Trophoblast cell (in vitro differentiated cells and primary cell): ENCODE measurements around the gene CPED1.
A peak's percentile ranks its signal among the peaks of the same experiment; 100 is the strongest.
"Not testable (repeated sequence)": the region's sequence is repeated elsewhere in the genome, so short reads cannot be mapped to it uniquely, and the experiment has no call there.

ENCODE experiments used
- DNase-seq, 2 donors: peaks; one replicate each; pipeline ENCODE4 v3.0.0-alpha.2; 2016
- H2AFZ ChIP-seq: 2 replicates; pipeline ENCODE4 v1.6.1; 2013; ENCODE audit warnings: low read length, moderate library complexity, mild to moderate bottlenecking; ENCODE audit not compliant: insufficient read depth, poor library complexity
- H2AK5ac ChIP-seq: 2 replicates; pipeline ENCODE4 v1.6.1; 2013; ENCODE audit warnings: mild to moderate bottlenecking, low read length
- H2BK120ac ChIP-seq: 2 replicates; pipeline ENCODE4 v1.6.1; 2013; ENCODE audit warnings: low read length, mild to moderate bottlenecking, moderate library complexity; ENCODE audit not compliant: insufficient read depth, poor library complexity
- H2BK12ac ChIP-seq: 2 replicates; pipeline ENCODE4 v1.6.1; 2013; ENCODE audit warnings: mild to moderate bottlenecking, low read length, moderate library complexity
- H2BK5ac ChIP-seq: 2 replicates; pipeline ENCODE4 v1.6.1; 2013; ENCODE audit warnings: low read length, low read depth, moderate library complexity, mild to moderate bottlenecking; ENCODE audit not compliant: poor library complexity
- H3K14ac ChIP-seq: 2 replicates; pipeline ENCODE4 v1.6.1; 2013; ENCODE audit warnings: mild to moderate bottlenecking, low read length
- H3K18ac ChIP-seq: 2 replicates; pipeline ENCODE4 v1.6.1; 2013; ENCODE audit warnings: mild to moderate bottlenecking, low read length
- H3K23ac ChIP-seq: 2 replicates; pipeline ENCODE4 v1.6.1; 2013; ENCODE audit warnings: low read length
- H3K27ac ChIP-seq: 2 replicates; pipeline ENCODE4 v1.5.1; 2013; ENCODE audit warnings: low read depth, mild to moderate bottlenecking, inconsistent platforms, low read length, moderate library complexity
- H3K27me3 ChIP-seq: 2 replicates; pipeline ENCODE4 v1.6.1; 2013; ENCODE audit warnings: inconsistent platforms, mild to moderate bottlenecking, low read length, moderate library complexity; ENCODE audit not compliant: insufficient read depth
- H3K36me3 ChIP-seq, 2 experiments: 1 replicate in 1 of 2; 2 replicates in 1 of 2; pipeline ENCODE4 v1.6.1; 2013; ENCODE audit warnings: low read length in 2 of 2, mild to moderate bottlenecking in 2 of 2, moderate library complexity in 1 of 2; ENCODE audit not compliant: insufficient read depth in 2 of 2, control insufficient read depth in 1 of 2
- H3K4ac ChIP-seq: 2 replicates; pipeline ENCODE4 v1.6.1; 2013; ENCODE audit warnings: low read depth, mild to moderate bottlenecking, low read length, moderate library complexity
- H3K4me1 ChIP-seq, 2 experiments: 1 replicate in 1 of 2; 2 replicates in 1 of 2; pipeline ENCODE4 v1.6.1; 2013; ENCODE audit warnings: low read length in 2 of 2, mild to moderate bottlenecking in 2 of 2, moderate library complexity in 1 of 2; ENCODE audit not compliant: insufficient read depth in 2 of 2, control insufficient read depth in 1 of 2
- H3K4me2 ChIP-seq: 2 replicates; pipeline ENCODE4 v1.6.1; 2013; ENCODE audit warnings: inconsistent platforms, mild to moderate bottlenecking, low read length, moderate library complexity
- H3K4me3 ChIP-seq: 2 replicates; pipeline ENCODE4 v1.5.1; 2013; ENCODE audit warnings: mild to moderate bottlenecking, low read depth, low read length, inconsistent platforms
- H3K79me1 ChIP-seq: one replicate; pipeline ENCODE4 v1.6.1; 2013; ENCODE audit warnings: low read length
- H3K79me2 ChIP-seq: 2 replicates; pipeline ENCODE4 v1.6.1; 2013; ENCODE audit warnings: low read length, mild to moderate bottlenecking; ENCODE audit not compliant: control insufficient read depth, insufficient read depth, poor library complexity
- H3K9ac ChIP-seq: 2 replicates; pipeline ENCODE4 v1.6.1; 2013; ENCODE audit warnings: mild to moderate bottlenecking, low read length
- H3K9me3 ChIP-seq: 2 replicates; pipeline ENCODE4 v1.6.1; 2013; ENCODE audit warnings: low read depth, mild to moderate bottlenecking, control low read depth, inconsistent platforms, low read length; ENCODE audit not compliant: insufficient read depth
- H4K12ac ChIP-seq: 2 replicates; pipeline ENCODE4 v1.6.1; 2013; ENCODE audit warnings: low read depth, mild to moderate bottlenecking, low read length, moderate library complexity
- H4K8ac ChIP-seq: 2 replicates; pipeline ENCODE4 v1.6.1; 2013; ENCODE audit warnings: low read depth, mild to moderate bottlenecking, low read length, moderate library complexity
- H4K91ac ChIP-seq: one replicate; pipeline ENCODE4 v1.6.1; 2013; ENCODE audit warnings: low read depth, mild to moderate bottlenecking, low read length, moderate library complexity
- WGBS: extraction: QIAGEN DNeasy Blood & Tissue Kit; methylation state at CpG from one replicate; pipeline ENCODE4 v1.1.7; 2013; ENCODE audit warnings: missing lambda C conversion rate; ENCODE audit not compliant: insufficient read length, insufficient coverage; ENCODE audit errors: extremely low coverage; 5-methylcytosine and 5-hydroxymethylcytosine counted together

CPED1 gene

DNA sequence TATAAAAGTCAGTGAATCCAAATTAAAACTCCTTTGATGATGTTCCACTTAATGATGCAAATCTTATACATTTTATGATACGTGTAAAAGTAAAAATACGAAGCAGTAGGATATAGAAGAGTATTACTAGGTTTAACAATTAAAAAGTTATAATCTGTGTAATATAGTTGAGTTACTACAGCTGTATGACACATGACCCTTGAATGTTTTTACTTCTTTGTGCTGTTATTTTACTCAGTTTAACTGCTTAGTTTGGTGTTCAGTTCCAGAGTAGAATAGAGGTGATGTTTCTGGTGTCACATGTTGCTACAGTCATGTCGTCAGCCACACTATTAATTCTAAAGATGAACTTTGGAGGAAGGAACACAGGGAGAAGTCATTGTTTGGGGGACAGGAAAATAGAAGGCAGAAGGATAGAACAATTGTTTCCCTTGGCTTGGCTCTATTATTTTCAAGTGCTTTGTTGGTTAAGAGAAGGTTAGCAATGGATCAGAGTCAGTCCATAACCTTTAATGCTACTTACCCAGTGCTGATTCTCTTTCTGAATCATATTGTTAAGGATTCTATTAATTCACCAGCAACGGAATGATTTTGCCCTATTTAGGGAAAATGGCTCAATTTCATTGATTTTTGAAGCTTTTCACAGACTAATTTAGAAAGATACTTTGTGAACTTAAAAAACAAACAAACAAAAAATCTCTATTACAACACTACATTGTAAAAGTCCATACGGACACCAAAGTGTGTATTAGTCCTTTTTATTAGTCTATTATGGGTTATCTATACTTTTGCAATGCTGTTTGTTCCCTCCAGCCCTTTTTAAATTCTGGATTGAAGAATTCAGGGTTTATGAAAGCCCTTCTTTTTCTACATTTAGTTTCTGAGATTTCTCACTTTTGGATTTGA, 73.4 kb downstream of the CPED1 start:
- H3K23ac ChIP-seq = no peak overlapping the region
- H4K8ac ChIP-seq = no peak overlapping the region
- H3K36me3 ChIP-seq = no peaks in the 10 kb centered on the region
- DNase-seq = no peak
- no peak overlapping the region for H3K14ac ChIP-seq
- H3K79me2 ChIP-seq = no peaks in the 10 kb centered on the region
- H2AK5ac ChIP-seq = no peak overlapping the region
- no peaks in the 10 kb centered on the region for H3K79me1 ChIP-seq
- H3K9ac ChIP-seq = no peak overlapping the region
- no peak overlapping the region for H2BK12ac ChIP-seq
- no peak overlapping the region for H3K18ac ChIP-seq
- H3K9me3 ChIP-seq = no peaks in the 10 kb centered on the region
- H2AFZ ChIP-seq = no peak overlapping the region
- no CpG with 5 or more reads among the region's 5 CpGs for whole genome bisulfite sequencing
- H2BK5ac ChIP-seq = no peak overlapping the region
- no peaks in the 10 kb centered on the region for H3K27me3 ChIP-seq
- H4K12ac ChIP-seq = no peak overlapping the region
- H2BK120ac ChIP-seq = no peak overlapping the region
- H3K4me1 ChIP-seq = no peaks in the 10 kb centered on the region
- no peak overlapping the region for H4K91ac ChIP-seq
- H3K27ac ChIP-seq = no peak overlapping the region
- H3K4me3 ChIP-seq = no peak overlapping the region
- no peak overlapping the region for H3K4me2 ChIP-seq
- no peak overlapping the region for H3K4ac ChIP-seq

DNA sequence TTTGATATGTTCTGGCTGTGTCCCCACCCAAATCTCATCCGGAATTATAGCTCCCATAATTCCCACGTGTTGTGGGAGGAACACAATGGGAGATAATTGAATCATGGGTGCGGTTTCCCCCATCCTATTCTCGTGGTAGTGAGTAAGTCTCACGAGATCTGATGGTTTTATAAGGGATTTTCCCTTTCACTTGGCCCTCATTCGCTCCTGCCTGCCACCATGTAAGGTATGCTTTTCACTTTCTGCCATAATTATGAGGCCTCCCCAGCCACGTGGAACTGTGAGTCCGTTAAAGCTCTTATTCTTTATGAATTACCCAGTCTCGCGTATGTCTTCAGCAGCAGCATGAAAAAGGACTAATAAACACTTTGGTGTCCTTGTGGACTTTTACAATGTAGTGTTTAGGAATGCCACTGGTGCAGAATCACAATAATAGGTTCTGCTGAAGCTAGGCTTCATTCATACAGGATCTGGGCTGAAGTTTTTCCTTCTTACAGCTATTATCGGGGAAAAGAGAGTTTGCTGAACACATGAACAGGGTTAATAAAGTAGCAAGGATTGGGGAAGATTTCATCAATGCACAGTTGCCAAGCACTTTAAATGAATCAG, 74.3 kb downstream of the CPED1 start:
- Histone ChIP-seq H3K14ac (no peak overlapping the region), H4K12ac (no peak overlapping the region)
- no CpG with 5 or more reads among the region's 11 CpGs for WGBS

DNA sequence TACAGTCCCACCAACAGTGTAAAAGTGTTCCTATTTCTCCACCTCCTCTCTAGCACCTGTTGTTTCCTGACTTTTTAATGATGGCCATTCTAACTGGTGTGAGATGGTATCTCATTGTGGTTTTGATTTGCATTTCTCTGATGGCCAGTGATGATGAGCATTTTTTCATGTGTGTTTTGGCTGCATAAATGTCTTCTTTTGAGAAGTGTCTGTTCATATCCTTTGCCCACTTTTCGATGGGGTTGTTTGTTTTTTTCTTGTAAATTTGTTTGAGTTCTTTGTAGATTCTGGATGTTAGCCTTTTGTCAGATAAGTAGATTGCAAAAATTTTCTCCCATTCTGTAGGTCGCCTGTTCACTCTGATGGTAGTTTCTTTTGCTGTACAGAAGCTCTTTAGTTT, 79.2 kb downstream of the CPED1 start:
- H2BK5ac ChIP-seq, H3K4me1 ChIP-seq: not testable (repeated sequence)

More for the DNA sequence above, 74.3 kb downstream of the CPED1 start:
- no peak overlapping the region for H3K9ac ChIP-seq
- no peak overlapping the region for H4K91ac ChIP-seq
- H3K4me2 ChIP-seq = no peak overlapping the region
- H3K4me3 ChIP-seq = no peak overlapping the region
- H3K36me3 ChIP-seq = no peaks in the 10 kb centered on the region
- no peak overlapping the region for H3K18ac ChIP-seq
- DNase-seq = no peak
- H2BK5ac ChIP-seq = no peak overlapping the region
- no peaks in the 10 kb centered on the region for H3K9me3 ChIP-seq
- H4K8ac ChIP-seq = no peak overlapping the region
- H3K79me1 ChIP-seq = no peaks in the 10 kb centered on the region
- no peak overlapping the region for H2AFZ ChIP-seq
- no peak overlapping the region for H2BK120ac ChIP-seq
- H3K27ac ChIP-seq = no peak overlapping the region
- no peak overlapping the region for H2BK12ac ChIP-seq
- H3K79me2 ChIP-seq = no peaks in the 10 kb centered on the region
- no peak overlapping the region for H2AK5ac ChIP-seq
- H3K4ac ChIP-seq = no peak overlapping the region
- H3K4me1 ChIP-seq = no peaks in the 10 kb centered on the region
- no peak overlapping the region for H3K23ac ChIP-seq
- H3K27me3 ChIP-seq = no peaks in the 10 kb centered on the region

DNA sequence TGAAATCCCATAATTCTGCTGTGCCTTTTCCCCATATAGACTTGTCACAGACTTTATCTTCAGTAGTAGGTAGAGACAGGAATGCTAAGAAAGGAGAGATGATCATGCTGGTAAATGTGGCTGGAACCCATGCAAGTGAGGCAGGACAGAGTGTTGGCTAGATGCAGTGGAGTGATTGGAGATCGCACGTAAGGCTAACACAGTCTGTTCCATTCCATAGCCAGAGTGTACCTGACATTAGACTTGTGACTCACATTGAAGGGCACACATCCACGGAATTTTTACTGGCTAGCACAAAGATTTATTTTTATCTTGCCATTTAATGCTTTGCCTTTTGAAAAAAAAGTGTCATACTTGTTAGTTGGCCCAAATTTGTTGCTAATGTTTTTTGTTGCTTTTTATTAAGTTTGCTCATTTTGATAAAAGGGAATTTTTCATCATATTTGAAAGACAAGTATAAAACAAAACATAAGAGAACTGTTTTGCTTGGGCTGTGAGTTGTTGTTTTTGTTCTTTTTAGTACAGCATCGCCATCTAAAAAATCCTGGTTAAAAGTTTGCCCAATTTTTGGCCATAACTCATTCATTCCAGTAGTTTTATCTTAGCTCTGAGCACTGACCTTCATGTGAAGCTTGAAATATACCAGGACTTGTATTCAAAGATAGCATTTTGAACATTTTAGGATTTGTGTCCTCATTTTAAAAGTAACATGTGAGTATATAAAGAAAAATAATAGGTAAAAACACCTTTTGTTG, 81.0 kb downstream of the CPED1 start:
- H2AFZ ChIP-seq = no peak overlapping the region
- H2BK120ac ChIP-seq = no peak overlapping the region
- no CpG with 5 or more reads among the region's 4 CpGs for WGBS
- H2AK5ac ChIP-seq = no peak overlapping the region
- H3K36me3 ChIP-seq = no peaks in the 10 kb centered on the region
- H4K8ac ChIP-seq = no peak overlapping the region
- no peak overlapping the region for H3K9ac ChIP-seq
- H3K27ac ChIP-seq = no peak overlapping the region
- no peaks in the 10 kb centered on the region for H3K79me1 ChIP-seq
- H3K18ac ChIP-seq = no peak overlapping the region
- H4K12ac ChIP-seq = no peak overlapping the region
- no peak overlapping the region for H2BK5ac ChIP-seq
- H3K79me2 ChIP-seq = no peaks in the 10 kb centered on the region
- H3K14ac ChIP-seq = no peak overlapping the region
- H3K23ac ChIP-seq = no peak overlapping the region
- H3K4me2 ChIP-seq = no peak overlapping the region
- H3K4me3 ChIP-seq = no peak overlapping the region
- no peak overlapping the region for H4K91ac ChIP-seq
- peak in 1 of 2 donors; percentile 46 for DNase-seq
- H3K4me1 ChIP-seq = no peaks in the 10 kb centered on the region
- no peak overlapping the region for H2BK12ac ChIP-seq
- H3K9me3 ChIP-seq = no peaks in the 10 kb centered on the region
- H3K4ac ChIP-seq = no peak overlapping the region
- no peaks in the 10 kb centered on the region for H3K27me3 ChIP-seq

More for the DNA sequence above, 79.2 kb downstream of the CPED1 start:
- not testable (repeated sequence) for DNase-seq, H3K79me1 ChIP-seq, H2AK5ac ChIP-seq, H3K18ac ChIP-seq, H4K8ac ChIP-seq, H3K14ac ChIP-seq, H3K23ac ChIP-seq, H3K4me3 ChIP-seq, H3K4ac ChIP-seq, H2BK120ac ChIP-seq, H3K36me3 ChIP-seq, H3K27ac ChIP-seq, H4K91ac ChIP-seq, H3K79me2 ChIP-seq, H2BK12ac ChIP-seq, H2AFZ ChIP-seq, H3K4me2 ChIP-seq, H3K9me3 ChIP-seq, H4K12ac ChIP-seq, H3K9ac ChIP-seq, H3K27me3 ChIP-seq
- no CpG with 5 or more reads among the region's 2 CpGs for WGBS
